GM18519 (cell line): Measurements from ENCODE around the gene GDE1.

ENCODE experiments used
- ATAC-seq: cut with Tn5 transposase; IDR thresholded peaks from one replicate; pipeline ENCODE4 v1.9.1; 2021; ENCODE audit warnings: mild to moderate bottlenecking, moderate library complexity; ENCODE audit not compliant: unreplicated experiment, low FRiP score

Gene GDE1

DNA sequence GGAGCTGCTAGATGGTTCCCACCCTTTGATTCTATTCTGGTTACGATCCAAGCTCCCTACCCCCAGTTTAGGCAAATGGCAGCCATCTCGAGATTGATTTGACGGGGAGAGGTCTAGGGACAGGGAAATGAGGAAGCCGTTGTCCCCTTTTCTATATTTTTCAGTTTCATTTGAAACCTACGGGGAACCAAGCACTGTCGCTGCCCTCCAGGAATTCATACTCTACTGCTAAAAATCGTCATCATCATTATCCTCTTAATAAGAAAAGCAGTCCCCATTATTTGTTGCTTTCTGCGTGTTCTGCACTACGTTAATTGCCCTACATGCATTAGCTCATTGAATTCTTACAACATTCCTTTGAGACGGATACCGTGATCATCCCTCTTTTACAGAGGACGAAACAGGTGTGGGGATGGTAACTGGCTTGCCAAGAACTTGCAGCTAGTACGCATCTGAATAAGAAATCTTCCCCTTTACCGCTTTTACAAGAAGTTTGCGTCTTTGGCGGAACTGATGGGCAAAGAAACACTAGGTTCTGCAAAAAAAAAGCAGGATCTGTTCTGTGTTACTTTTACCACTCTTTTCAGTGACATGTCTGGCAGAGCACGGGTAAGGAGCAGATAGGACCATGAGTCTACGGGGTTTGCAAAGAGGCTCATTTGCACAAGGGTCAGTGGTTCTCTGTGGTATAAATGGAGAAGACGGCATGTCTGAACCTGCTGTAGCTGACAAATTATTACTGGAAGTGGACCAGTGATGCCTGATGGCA is 2.9 kb upstream of the GDE1 start:
- no peak for ATAC-seq

DNA sequence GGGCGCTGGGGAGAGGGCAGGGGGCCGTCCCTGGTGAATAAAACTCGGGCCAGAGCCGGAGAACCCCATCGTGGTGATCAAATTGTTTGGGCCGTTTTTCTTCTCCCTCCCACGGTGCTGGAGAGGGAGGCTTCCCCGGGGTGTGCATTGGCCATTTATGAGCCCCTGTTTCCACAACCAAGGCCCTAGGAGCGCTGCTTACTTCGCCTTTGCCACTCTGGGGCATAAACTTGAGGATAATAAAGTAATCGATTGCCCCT is 2.4 kb upstream of the GDE1 start:
- no peak for ATAC-seq

- peak; percentile 58 for ATAC-seq
Observed at GRCh38 chr16:19523559-19524355, 1.9 kb upstream of the GDE1 start, which contains the start of gene CCP110. CCP110 (plus strand) TSS chr16:19523942; CDS start chr16:19527882, 3,940 bp downstream.

DNA sequence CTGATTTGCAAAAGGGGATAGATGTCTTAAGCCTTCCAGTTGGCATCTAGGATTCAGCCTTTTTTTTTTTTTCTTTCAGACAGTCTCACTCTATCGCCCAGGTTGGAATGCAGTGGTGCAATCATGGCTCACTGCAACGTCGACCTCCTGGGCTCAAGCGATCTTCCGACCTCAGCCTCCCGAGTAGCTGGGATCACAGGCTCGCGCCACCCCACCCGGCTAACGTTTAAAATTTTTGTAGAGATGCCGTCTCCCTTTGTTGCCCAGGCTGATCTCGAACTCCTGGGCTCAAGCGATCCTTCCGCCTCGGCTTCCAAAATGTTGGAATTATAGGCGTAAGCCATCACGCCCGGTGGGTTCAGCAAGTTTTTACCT is 1.3 kb upstream of the GDE1 start:
- ATAC-seq, result no peak

- ATAC-seq, result no peak
Observed at GRCh38 chr16:19522760-19523159, 862 bp upstream of the GDE1 start.

DNA sequence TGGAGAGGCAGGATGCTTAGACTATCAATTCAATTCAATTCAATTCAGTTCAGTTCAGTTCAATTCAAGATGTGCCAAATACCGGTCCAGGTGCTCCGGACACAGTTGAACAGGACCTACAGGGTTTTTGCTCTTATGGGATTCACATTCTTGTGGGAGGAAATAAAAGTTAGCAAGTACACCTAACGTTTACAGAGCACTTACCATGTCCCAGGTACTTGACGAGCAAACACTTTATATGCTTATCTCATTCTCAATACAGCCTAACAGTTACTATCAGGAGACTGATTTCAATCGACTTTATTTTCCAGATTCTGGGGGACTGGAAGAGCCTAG is 467 bp upstream of the GDE1 start:
- no peak for ATAC-seq

- no peak for ATAC-seq
Observed at GRCh38 chr16:19520861-19521331, 1.0 kb downstream of the GDE1 start.

DNA sequence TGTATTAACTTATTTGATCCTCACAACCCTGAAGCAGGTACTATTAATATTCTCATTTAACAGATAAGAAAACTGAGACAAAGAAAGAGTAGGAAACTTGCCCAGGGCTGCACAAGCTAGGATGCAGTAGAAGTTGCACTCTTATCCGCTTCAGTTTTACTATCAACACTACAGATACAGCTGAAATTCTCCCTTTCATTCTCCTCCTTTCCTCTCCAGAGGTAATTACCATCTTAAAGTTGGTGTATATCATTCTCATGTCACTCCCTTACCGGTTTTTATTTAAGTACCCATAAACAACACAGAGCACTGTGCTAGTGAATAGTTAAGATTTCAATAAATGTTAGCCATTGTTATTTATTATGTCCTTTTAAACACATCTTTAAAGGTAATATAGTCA is 3.5 kb downstream of the GDE1 start:
- no peak for ATAC-seq

DNA sequence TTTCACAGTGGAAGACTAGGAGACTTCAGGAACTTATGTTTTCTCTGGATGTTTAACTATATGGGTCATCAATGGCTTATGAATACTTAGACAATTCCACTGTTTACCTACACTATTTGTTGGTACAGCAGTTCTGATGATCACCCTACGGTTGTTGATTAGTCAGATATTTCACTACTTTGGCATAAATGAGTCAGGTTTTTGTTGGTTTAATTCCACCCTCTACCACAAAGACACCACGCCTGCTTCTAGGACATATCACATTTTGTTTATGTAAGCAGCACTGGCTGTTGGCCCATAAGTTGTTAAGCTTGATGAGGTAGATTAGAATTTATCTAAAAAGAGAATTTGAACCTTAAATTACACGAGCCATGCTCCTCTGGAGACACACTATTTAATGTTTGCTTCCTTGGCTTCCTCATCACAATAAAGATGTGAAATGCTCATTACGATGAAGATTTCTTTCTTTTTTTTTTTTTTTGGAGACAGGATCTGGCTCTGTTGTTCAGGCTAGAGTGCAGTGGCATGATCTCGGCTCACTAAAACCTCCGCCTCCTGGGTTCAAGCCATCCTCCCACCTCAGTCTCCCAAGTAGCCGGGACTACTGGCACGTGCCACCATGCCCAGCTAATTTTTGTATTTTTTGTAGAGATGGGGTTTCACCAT is 4.3 kb downstream of the GDE1 start:
- ATAC-seq, result no peak

DNA sequence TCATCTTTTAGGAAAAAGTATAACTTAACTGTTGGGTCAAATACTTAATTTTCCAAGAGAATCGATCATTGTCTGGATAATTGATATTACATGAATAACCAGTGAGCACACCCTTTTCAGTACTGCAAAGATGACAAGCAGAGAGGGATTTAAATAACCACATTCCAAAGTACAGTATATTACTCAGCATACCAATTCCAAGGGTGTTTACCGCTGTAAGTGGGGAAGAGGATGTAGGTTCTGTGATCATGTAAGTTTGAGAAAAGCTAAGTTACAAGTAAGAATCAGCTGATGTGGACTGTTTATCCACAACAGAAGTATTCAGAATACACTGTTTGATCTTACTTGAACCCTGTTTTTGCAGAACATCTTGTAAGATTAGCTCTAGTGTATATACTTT is 6.1 kb downstream of the GDE1 start:
- ATAC-seq, result no peak

DNA sequence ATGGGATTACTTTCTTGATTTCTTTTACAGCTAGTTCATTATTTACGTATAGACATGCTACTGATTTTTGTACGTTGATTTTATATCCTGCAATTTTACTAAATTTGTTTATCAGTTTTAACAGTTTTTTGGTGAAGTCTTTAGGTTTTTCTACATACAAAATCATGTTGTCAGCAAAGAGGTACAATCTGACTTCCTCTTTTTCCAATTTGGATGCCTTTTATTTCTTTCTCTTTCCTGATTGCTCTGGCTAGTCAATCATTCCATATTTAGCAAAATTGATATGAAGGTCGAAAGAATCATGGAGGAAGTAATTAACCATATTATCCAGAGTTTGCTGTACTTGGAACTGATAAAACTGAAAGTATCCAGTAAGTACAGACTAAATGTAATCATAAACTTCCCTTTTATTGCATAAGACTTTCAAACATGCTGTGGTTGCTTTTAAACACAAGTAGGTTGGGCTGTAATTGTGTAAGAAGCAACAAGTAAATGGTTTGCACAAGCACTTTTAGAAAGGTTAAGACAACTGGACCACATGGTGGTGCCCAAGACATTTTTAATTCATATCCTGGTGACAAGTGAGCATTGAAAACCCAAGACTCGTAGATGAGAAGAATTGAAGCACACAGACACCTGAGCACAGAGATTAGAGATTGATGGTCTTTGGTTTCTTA is 8.4 kb downstream of the GDE1 start:
- no peak for ATAC-seq

DNA sequence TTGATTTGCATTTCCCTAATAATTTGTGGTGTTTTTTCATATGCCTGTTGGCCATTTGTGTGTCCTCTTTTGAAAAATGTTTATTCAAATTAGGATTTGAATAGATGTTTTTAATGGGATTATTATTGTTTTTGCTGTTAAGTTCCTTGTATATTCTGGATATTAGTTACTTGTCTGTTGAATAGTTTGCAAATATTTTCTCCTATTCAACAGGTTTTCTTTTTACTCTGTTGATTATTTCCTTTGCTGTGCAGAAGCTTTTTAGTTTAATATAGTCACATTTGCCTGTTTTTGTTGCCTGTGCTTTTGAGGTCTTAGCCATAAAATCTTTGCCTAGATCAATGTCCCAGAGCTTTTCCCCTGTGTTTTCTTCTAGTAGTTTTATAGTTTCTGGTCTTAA is 9.6 kb downstream of the GDE1 start:
- no peak for ATAC-seq

- no peak for ATAC-seq
Observed at GRCh38 chr16:19507867-19508266, 14.0 kb downstream of the GDE1 start.

DNA sequence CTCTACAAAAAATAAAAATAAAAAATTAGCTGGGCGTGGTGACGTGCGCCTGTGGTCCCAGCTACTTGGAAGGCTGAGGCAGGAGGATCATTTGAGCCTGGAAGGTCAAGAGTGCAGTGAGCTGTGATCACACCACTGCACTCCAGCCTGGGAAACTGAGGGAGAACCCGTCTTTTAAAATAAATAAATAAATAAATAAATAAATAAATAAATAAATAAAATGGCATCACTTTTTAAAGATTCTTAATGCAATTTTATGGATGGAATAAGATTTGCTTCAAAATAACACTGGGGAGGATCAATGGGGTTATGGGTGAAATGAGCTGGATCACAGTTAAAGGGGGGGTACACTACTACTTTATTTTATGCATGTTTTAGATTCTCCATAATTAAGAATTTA is 14.9 kb downstream of the GDE1 start:
- no peak for ATAC-seq

DNA sequence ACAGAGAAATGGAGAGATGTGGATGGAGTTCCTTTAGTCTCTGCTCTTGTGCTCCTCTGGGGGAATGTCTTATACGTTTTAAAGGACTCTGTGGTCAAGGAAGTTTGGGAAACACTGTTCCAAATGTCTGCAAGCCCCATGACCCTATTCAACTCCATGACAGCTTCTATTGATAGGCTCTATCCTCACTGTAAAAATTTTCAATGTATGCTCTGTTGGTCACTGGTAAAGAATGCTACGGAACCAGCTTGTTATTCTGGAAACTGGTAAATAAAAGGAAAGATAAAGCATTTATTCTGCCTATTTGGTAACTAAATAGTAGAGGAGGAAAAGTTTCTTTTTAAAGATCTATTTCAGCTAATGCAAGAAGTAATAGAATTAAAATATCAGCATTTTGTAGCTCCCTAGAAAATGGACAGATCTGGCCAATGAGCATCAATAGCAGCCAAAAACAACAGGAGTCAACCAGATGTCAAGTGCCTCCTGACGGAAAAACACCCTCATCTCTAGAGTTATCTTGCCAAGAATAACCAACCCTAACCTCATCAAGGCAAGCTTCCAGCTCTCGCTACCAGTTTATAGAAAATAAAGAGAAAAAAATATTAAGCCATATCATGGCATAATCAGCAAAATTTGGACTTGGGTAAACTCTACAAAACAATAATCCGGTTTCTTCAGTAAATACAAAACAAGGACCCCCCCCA is 16.1 kb downstream of the GDE1 start:
- ATAC-seq, result no peak

- ATAC-seq, result no peak
Observed at GRCh38 chr16:19503461-19504075, 18.3 kb downstream of the GDE1 start.

GRCh38 chr16:19502395-19503131 is 19.3 kb downstream of the GDE1 start:
- no peak for ATAC-seq

DNA sequence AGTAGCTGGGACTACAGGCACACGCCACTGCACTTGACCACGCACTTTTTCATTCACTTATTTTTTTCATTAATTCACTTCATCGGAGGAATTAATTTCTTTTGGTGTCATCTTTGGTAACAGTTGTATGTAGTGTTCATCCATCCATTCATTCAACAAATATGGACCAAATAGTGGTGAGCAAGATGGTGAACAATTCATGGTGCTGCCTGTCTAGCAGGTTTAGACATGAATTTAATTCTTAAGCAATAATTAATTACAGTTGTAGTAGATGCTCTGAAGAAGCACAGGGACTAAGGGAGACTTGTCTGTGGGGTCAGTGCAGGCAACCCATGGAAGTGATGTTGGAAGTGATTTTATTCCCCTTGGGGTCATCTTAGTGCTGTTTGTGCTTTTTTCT is 22.4 kb downstream of the GDE1 start:
- ATAC-seq, result no peak

GRCh38 chr16:19499006-19499405 is 22.9 kb downstream of the GDE1 start:
- ATAC-seq, result no peak
